SU-DHL-6 (cell line): ENCODE measurements around the gene SRGAP3.

ENCODE experiments used
- CTCF ChIP-seq: fragments of 200-600 bp; sonication (generic); IDR thresholded peaks from one replicate; pipeline ENCODE4 v1.5.1; 2017; ENCODE audit warnings: antibody characterized with exemption, mild to moderate bottlenecking, low read length, moderate library complexity; ENCODE audit not compliant: insufficient read depth, poor library complexity, severe bottlenecking
- EZH2phosphoT487 ChIP-seq: fragments of 200-600 bp; sonication (generic), shearing (Covaris generic); conservative IDR thresholded peaks from 2 replicates; pipeline ENCODE4 v1.6.1; 2018; ENCODE audit warnings: mild to moderate bottlenecking, antibody characterized with exemption, low read length, moderate library complexity, mixed read lengths

GRCh38 chr3:9064251-9064650 is 185.2 kb downstream of the SRGAP3 start:
- TF ChIP-seq CTCF (no peak), EZH2phosphoT487 (no peak)
